GM12864 (cell line): ENCODE data around the gene ZNF780A.
"Not testable (repeated sequence)": the region's sequence is repeated elsewhere in the genome, so short reads cannot be mapped to it uniquely, and the experiment has no call there.

Experiments
- DNase-seq: peaks from one replicate; pipeline ENCODE4 v3.0.0-alpha.2; 2011; ENCODE audit warnings: low read depth
- H3K4me3 ChIP-seq: 2 replicates; pipeline ENCODE4 v1.5.1; 2011; ENCODE audit warnings: mild to moderate bottlenecking, low read depth, low read length, control low read depth
- CTCF ChIP-seq: IDR thresholded peaks from 2 replicates; pipeline ENCODE4 v1.5.1; 2011; ENCODE audit warnings: low read depth, mild to moderate bottlenecking, moderate library complexity, low read length, control low read depth, inconsistent platforms; ENCODE audit errors: missing control alignments

ZNF780A gene

DNA sequence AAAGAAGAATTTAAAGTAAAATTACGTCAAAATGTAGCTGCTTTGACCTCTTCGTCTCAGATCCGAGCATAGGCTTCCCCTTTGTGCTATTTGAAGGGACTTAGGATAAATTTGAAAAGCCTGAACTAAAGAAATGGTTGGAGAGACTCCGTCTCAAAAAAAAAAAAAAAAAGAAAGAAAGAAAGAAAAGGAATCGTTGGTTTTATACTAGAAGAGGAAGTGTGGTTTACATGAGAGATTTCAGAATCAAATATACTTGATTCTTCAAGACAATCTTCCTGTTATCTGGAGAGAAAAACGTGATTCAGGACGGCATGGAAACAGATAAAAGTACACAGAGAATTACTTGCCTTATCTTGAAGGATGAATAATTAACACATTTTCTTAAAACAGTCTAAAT, 34.2 kb downstream of the ZNF780A start:
- H3K4me3 ChIP-seq = peak overlapping the region; percentile 77
- no peak for TF ChIP-seq CTCF
- DNase-seq = no peak

DNA sequence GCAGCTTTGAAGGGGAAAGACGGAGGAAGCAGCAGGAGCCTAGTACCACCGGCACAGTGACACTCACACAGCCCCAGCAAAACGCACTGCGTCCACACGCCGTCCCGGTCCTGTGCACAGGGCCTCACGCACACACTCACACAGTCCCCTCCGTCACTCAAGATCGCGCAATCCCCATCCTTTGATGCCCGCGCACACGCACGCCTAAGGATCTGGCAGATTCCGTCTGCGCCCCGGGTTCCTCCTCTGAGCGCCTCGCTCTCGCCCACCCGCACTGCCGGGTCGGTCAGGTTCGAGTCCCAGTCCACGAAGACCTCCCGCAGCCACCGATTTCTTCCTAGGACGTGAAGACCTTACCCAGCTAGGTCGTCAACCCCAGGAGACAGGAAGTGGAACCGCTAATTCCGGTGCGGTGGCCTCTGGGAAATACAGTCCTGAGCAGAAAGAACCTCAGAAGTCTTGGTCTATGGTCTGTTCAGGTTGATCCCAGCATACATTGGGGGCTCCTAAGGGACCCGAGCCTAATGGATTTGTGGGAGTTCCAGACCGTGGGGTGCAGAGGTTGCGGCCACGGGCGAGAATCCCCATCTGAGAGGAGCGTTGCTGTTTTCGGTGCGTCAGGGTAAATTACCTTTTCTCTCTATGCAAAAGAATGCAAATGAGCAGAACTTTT, 34.8 kb downstream of the ZNF780A start, which contains the start of gene ZNF780B:
Gene ZNF780B (minus strand): TSS at position 400 of the 673 bp plus-strand sequence. CDS start 5,899 bp downstream, outside the sequence.
- peak within 1 kb of the TSS; percentile 77 for H3K4me3 ChIP-seq
- TF ChIP-seq CTCF = no peak
- peak; percentile 60 for DNase-seq

DNA sequence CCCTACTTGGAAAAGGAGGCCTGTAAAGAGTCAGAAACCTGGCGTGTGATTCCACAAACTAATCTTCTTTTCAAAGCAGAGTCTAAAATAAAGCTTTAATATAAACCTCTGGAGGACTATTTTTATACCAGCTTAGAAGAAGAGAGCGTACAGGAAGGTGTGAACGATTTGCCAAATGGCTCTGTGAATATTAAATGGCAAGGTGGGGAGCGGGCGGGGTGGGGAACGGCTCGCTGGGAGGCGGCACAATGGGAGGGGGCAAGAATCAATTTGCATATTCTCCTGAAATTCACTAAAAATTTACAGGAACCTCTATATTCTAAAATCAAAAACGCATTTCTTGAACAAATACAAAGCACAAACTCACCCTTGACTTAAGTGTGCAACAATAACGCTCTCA, 35.7 kb downstream of the ZNF780A start:
- H3K4me3 ChIP-seq = peak overlapping the region; percentile 77
- no peak for DNase-seq
- TF ChIP-seq CTCF = no peak

DNA sequence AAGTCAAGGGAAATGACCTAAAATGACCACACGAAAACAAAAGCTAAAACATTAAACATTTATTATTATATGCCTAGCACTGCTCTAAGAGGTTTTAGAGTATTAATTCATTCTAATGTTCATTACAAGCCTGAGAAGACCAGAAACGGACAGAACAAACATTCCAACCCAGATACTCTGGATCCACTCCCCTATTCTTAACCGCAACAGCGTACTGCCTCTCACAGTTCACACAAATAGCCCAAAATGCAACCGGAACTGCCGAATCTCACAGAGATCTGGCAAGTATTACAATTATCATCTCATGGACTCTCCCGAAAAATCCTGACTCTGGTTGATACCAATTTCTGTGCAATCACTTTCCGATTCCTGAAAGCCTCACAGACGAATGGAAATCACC, 36.1 kb downstream of the ZNF780A start:
- no peak for DNase-seq
- no peak overlapping the region; the same call in 1 of the 2 replicates for H3K4me3 ChIP-seq
- TF ChIP-seq CTCF = no peak

- no peak for DNase-seq
- no peak for TF ChIP-seq CTCF
- H3K4me3 ChIP-seq = no peak overlapping the region
These were observed 37.3 kb downstream of the ZNF780A start for GRCh38 chr19:40053491-40053890.

DNA sequence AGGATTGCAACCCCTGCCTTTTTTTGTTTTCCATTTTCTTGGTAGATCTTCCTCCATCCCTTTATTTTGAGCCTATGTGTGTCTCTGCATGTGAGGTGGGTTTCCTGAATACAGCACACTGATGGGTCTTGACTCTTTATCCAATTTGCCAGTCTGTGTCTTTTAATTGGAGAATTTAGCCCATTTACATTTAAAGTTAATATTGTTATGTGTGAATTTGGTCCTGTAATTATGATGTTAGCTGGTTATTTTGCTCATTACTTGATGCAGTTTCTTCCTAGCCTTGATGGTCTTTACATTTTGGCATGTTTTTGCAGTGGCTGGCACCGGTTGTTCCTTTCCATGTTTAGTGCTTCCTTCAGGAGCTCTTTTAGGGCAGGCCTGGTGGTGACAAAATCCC, 49.0 kb downstream of the ZNF780A start:
- not testable (repeated sequence) for DNase-seq, H3K4me3 ChIP-seq

DNA sequence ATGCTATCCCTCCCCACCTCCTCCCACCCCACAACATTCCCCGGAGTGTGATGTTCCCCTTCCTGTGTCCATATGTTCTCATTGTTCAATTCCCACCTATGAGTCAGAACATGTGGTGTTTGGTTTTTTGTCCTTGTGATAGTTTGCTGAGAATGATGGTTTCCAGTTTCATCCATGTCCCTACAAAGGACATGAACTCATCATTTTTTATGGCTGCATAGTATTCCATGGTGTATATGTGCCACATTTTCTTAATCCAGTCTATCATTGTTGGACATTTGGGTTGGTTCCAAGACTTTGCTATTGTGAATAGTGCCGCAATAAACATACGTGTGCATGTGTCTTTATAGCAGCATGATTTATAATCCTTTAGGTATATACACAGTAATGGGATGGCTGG, 52.7 kb downstream of the ZNF780A start:
- DNase-seq, H3K4me3 ChIP-seq: not testable (repeated sequence)

GRCh38 chr19:40035996-40036395, 54.7 kb downstream of the ZNF780A start:
- DNase-seq = no peak
- TF ChIP-seq CTCF = no peak
- no peak overlapping the region for H3K4me3 ChIP-seq
